NCI-H526 treated with DMSO at 0.1 percent for 48 hours (cell line): ENCODE data around the gene PTPRN2.
"Not testable (repeated sequence)": the region's sequence is repeated elsewhere in the genome, so short reads cannot be mapped to it uniquely, and the experiment has no call there.

ENCODE experiments used
- DNase-seq: peaks from one replicate; lab custom pipeline; 2025; lab: John Stamatoyannopoulos, UW

The PTPRN2 gene

GRCh38 chr7:157927313-157927925 lies 660.2 kb downstream of the PTPRN2 start:
- DNase-seq, result no peak

GRCh38 chr7:157926521-157927150 lies 661.0 kb downstream of the PTPRN2 start:
- DNase-seq, result no peak

GRCh38 chr7:157926107-157926506 lies 661.5 kb downstream of the PTPRN2 start:
- DNase-seq, result no peak

GRCh38 chr7:157925383-157925875 lies 662.2 kb downstream of the PTPRN2 start:
- no peak for DNase-seq

DNA sequence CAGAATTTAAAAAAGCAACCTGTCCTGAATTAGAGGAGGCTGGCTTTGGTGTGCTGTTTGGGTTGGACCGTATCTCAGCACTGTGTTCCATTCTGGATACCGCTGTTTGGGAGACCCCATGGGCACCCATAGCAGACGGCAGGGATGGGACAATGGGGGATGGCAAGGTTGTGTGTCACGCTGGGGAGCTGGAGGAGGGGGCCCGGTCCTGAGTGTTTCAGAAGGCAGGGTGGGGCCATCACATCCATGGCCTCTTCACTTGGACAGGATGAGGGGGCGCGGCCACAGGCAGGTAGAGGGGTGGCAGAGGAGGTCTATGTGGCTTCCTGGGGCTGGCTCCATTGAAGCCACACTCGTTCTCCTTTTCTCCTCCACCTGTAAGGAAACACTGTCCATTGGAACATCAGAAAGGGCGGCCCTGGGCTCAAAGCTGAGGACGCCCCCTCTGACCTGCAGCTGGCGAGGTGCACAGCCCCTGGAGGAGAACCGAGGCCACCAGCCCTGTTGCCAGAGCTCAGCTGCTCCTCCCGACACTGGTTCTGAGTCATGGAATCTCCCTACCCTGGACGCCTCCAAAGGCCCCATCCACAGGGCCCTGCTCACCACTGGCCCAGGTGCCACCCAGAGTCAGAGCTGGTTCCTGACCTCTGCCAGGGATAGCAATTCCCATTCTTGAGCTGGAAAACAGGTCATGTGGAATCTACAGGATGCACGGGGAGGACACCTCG lies 663.6 kb downstream of the PTPRN2 start:
- no peak for DNase-seq

- no peak for DNase-seq
Observed at GRCh38 chr7:157922576-157922975, 665.0 kb downstream of the PTPRN2 start.

DNA sequence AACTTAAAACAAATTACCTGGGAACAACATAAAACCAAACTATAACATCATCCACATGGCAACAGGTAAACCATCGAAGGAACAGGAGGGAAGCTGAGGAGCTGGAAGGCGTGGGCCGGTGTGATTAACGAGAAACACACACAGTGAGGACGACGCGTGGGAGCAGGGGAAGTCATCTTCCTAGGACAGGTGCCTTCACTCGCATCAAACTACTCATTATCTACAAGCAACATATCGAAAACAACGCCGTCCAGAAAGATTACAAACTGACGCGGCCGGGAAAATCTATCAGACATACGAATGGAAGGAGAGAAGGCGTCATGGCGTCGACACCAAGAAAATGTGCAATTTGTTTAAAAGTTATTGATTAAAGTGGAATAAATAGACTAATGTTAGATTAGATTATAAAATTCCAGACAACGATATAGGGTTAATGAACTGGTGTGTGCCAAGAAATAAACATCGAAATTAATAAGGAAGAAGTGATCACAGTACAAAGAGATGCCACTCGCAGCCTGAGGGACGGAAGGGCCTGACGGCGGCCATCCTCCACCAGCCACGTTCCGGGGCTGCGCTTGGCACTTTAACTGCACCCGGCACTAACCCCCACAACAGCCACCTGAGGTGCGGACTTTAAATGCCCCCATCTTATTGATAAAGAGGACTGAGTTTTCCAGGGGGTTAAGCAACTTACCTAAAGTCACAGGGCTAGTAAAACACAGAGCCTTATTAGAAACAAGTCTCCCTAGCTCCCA lies 669.1 kb downstream of the PTPRN2 start:
- DNase-seq, result no peak

DNA sequence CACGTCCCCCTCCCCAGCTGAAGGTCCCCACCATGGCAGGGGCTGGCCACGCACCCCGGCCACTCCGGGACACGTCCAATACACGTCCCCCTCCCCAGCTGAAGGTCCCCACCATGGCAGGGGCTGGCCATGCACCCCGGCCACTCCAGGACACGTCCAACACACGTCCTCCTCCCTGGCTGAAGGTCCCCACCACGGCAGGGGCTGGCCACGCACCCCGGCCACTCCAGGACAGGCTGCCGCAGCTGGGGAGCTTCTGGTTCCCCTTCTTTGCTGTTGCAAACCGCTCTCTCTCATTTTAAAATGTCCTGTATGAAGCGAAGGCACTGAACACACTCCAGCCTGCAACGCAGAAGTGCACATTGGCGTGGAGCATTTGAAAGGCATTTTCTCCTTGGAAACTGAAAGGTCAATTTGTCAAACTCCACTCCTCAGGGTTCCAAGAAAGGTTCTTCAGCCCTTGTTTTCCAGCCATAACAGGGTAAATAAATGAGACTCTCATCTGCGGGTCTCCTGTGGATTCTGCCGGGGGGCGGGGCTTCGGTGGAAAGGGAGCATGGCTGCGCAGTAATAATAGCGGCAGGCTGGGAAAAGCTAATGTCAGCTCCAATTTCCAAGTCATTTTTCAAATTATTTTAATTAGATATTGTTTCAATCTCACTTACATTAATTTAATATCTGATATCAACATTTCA lies 670.5 kb downstream of the PTPRN2 start:
- DNase-seq, result no peak

- DNase-seq, result peak; percentile 84
Observed at GRCh38 chr7:157910446-157910845, 677.2 kb downstream of the PTPRN2 start.

DNA sequence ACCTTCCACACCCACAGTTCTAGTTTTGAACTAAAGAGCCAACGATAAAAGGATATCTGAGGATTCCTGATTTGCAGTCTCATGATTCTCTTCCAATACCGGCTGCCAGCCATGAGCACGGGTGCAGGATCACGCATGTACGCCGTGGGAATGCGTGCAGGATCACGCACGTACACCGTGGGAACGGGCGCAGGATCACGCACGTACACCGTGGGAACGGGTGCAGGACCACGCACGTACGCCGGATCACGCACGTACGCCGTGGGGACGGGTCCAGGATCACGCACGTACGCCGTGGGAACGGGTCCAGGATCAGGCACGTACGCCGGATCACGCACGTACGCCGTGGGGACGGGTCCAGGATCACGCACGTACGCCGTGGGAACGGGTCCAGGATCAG lies 677.6 kb downstream of the PTPRN2 start:
- not testable (repeated sequence) for DNase-seq

DNA sequence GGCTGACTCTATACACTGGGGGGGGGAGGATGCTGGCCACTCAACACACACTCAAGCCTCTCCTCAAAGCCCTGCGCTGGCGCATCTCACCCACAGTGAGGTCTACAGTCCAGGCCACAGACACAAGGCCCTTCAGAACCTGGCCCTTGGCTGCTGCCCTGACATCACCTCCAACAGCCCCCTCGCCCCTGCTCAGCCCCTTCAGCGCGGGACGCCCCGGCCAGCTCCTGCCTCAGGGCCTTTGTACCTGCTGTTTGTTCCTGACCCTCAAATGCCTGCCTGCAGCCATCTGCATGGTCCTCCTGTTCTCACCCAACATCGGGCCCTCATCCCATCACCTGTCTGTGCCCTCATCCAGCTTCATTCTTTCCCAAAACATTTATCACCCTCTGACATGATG lies 678.3 kb downstream of the PTPRN2 start:
- DNase-seq, result no peak

DNA sequence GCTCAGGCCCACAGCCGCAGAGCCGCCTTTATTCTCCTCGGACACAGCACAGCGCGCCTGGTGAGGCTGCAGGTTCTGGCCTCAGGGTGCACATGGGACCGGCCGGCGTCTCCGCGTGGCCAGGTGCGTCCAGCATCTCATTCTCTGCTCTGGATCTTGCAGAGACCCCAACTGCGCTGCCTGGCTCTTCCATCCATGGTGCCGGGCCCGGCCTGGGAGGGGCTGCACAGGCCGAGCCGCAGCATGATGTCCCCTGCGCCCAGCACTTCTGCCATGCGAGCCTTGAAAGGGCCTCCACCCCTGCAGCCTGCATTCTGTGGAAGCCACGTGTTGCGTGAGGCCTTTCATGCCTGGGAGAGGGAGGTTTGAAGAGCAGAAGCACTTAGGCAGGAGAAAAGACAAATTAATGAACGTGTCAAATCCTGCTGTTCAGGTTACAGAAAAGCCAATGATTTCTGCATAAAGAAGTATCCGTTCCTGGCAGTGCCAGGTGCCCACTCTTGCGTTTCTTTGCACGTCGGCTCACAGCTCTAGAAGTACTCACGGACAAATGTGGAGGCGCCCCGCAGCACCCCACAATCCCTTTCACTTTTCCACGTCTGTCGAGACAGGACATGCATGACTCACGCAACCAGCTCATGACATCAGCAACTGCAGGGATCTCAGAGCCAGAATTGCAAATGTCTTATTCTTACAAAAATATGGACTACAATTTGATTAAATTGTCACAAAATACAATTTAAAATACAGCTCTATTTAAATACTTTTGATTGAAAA lies 679.4 kb downstream of the PTPRN2 start:
- DNase-seq, result no peak

DNA sequence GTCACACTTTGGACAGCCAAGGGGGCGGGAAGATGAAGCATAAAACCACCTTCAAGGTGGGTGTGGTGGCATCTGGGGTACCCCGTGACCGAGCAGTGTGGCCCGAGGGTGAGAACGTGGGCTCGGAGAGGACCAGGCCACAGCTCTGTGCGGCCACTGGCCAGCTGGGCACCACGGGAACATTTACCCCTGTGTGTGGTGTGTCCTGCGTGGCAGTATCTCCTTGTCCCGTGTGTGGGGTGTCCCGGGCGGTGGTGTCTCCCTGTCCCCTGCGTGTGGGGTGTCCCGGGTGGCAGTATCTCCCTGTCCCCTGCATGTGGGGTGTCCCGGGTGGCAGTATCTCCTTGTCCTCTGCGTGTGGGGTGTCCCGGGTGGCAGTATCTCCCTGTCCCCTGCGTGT lies 680.5 kb downstream of the PTPRN2 start:
- DNase-seq, result no peak

- DNase-seq, result no peak
Observed at GRCh38 chr7:157906583-157906982, 681.0 kb downstream of the PTPRN2 start.

DNA sequence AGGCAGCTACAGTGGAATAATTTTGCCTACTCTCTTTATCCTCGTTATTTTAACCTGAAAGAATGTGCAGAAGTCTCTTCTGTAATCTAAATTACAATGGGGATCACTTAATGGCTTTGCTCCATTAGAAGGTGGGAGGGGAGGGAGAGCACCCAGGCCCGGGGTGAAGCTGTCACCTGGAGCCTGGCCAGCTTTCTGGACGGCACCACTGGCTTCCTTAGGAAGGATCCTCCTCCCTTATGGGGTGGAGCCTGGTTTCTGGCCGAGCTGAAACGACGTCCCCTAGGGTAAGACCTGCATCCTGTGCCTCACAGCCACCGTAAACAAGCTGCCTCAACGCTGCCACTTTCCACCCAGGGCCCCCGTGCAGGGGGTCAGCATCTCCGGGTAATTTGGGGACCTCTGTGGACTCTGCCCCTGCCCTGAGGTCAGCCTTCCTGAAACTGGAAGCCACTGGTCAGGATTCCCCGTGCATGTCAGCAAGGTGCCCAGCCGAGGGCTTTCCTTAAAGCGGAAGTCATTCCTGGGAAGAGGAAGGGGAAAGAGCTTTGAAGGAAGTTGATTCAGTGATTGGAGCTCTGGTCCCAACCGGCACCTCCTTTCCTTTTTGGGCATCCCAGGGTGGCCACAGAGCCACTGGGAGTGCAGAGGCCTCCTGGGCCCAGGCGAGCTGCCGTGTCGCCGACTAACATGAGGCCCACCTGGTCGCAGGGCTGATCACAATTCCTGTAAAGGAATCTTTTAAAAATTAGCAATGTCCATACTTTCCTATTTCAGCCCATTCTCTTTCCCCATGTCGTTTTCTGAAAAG lies 681.8 kb downstream of the PTPRN2 start:
- DNase-seq, result no peak

DNA sequence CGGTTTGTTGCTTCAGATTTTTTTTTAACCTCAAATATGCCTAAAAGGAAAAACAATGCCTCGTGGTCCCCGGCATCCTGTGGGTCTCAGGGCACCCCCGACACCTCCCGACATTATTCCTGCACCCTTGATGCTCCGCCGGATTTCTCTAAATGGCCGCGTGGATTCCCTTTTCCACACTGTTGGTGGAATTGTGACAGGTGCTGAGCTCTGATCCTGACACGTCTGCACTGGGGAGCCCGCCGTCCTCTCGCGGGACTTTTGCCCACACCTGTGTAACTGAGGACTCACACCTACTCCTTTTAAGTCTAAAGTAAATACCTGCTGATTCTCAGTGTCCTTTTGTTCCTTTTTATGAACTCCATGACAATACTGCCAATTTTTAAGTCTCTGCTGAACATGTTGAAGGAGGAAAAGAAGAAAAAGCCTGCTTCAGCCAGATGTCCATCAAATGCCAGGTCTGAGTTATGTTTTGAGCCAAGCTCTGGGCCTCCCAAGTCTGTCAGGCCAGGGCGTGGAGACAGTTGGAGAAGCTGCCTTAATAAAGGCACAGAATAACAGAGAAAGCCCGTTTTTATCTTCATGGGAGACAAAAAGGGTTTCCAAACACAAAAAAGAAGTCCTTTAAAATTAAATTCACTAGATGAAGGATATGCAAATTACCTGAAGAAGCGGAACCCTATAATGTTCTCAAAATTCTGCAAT lies 682.6 kb downstream of the PTPRN2 start:
- DNase-seq, result no peak

DNA sequence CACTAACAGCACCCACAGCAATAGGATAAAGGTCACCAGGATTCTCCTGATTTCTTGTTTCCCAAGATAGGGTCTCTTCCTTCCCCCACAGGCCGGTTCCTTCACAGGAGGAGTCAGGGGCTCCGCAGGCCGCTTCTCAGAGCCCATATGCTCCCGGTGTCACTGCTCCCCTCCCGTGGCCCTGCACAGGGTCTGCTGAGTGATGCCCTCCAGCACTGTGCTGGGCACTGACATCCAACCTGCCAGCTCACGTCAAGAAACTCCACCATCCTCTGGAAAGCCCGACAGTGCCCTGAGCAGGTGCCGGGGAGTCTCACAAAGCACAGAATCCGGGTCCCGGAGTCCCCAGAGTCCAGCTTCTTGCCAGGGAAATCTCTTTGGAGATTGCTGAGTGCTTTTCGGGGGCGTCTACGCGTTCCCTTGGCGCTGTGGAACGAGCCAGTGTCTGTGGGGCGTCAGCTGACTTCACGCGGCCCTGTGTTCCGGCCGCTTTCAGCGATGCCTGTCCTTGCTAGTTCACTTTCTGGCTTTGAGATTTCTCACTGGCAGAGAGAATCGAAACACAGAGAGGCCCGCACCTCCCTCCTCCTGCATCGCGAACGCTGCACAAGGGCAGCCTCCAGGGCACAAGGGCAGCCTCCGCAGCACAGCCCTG lies 683.3 kb downstream of the PTPRN2 start:
- no peak for DNase-seq

- no peak for DNase-seq
Observed at GRCh38 chr7:157903710-157904109, 683.9 kb downstream of the PTPRN2 start.

DNA sequence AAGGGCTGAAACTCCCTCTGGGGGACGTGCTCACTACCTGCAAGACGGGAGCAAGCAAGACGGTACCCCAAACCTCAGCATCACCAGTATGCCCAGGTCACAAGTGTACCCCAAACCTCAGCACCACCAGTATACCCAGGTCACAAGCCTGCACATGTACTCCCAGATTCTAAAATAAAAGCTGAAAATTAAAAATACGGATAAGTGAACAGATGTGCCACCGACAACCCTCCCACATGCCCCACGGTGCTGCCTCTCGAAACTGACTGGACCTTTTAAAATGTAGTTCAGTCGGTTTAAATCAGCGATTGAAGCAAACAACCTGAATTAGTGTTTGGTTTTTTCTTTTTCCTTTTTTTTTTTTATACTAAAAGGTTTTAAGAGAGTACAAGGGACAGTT lies 684.3 kb downstream of the PTPRN2 start:
- DNase-seq, result no peak
